DMS153 treated with DMSO at 0.1 percent for 48 hours (cell line): ENCODE results near the gene MRPS23.

Source experiments
- DNase-seq: peaks from one replicate; lab custom pipeline; 2025; ENCODE audit not compliant: unreplicated experiment; lab: John Stamatoyannopoulos, UW

The MRPS23 gene

DNA sequence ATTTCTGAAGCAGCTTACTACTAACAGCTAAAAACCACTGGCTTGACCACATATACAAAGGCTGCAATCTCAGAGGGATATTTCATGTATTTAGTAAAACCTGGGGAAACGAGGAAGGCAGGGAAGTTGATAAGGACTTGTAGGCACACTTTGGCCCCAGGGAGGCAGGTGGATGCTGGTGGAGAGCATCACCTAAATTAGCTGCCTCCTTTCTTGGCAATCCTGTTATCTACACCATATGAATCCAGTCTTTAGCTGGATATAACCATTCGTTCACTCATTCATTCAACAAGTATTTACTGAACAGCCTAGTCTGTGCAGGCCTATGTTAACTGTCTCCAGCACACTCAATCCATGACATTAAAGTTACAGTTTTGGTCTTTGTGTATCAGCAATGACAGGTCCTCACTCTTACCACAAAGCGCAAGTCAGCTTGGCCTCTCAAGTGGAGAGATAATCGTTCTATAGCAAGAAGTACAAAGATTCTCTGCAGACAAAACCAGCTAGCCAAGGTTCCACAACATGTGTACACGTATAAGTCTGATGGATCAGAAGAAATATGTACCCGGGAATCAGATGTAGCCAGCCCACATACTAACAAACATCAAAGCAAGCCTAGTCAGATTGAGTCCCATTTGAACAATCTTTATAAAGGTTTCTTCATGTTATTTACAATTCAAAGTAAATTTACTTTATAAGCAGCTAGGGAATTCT is 10.8 kb downstream of the MRPS23 start:
- no peak for DNase-seq

DNA sequence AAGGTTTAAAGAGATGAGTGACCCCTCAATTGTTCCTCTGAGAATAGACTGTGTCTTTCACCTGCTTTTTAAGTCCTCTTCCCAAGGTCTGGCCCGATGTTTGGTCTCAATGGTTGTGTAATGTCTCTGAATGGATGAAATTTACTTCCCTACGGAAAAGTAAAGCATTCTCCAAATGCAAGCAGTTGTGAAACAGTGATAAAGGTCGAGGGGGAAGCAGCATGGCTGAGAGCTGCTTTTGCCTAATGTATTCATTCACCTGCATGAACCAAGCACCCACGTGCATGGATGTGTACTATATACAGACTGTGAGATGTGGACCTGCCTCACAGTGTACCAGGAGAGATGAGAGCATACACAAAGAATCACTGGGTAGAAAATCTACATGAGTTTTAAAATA is 11.4 kb downstream of the MRPS23 start:
- no peak for DNase-seq

GRCh38 chr17:57835333-57835900 is 14.4 kb downstream of the MRPS23 start:
- no peak for DNase-seq

DNA sequence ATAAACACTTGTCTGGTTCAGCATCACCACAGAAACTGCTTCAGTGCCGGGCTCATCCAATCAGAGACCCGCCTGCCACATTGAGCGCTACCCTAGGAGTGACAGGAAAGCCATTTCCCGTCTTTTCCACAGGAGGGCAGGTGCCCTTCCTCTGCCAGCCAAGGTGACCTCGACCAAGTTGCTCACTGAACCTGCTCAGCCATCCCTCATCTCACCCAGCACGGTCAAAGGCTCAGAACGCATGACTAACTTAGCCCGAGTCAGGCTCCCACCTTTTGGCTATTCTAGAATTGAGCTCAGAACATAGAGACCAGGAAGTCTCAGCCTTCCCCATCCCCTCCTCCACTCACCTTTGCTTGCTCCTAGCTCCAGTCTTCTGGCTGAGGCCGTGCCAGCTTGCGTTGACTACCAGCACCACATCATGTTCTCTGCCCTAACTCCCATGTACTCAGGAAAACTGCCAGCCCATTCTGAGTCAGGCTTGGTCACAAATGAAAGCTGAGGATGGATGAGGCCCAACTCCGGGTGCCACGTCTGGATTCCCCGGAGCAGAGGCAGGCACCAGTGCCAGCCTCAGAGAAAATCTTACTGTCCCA is 15.6 kb downstream of the MRPS23 start:
- peak; percentile 63 for DNase-seq

- peak; percentile 52 for DNase-seq
Observed at GRCh38 chr17:57833179-57833939, 16.5 kb downstream of the MRPS23 start.

- no peak for DNase-seq
Observed at GRCh38 chr17:57832314-57833178, 17.3 kb downstream of the MRPS23 start.

DNA sequence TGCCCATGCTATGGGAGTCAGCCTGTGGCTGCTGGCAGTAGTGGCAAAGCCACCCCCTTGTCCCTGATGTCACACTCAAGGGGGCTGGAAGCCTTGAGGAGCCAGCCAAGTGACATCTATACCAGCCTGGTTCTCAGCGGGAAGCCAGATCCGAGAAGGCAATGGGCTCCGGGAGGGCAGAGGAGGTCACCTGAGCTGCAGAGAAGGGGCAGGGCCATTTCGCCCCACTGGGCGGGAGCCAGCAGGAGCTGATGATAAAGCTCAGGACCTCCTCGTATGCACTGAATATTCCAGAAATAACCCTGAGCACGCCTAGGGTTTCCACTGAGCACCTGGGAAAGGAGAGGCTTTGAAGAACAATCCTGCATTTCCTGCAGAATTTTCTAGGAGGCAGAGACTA is 19.0 kb downstream of the MRPS23 start:
- DNase-seq = no peak

DNA sequence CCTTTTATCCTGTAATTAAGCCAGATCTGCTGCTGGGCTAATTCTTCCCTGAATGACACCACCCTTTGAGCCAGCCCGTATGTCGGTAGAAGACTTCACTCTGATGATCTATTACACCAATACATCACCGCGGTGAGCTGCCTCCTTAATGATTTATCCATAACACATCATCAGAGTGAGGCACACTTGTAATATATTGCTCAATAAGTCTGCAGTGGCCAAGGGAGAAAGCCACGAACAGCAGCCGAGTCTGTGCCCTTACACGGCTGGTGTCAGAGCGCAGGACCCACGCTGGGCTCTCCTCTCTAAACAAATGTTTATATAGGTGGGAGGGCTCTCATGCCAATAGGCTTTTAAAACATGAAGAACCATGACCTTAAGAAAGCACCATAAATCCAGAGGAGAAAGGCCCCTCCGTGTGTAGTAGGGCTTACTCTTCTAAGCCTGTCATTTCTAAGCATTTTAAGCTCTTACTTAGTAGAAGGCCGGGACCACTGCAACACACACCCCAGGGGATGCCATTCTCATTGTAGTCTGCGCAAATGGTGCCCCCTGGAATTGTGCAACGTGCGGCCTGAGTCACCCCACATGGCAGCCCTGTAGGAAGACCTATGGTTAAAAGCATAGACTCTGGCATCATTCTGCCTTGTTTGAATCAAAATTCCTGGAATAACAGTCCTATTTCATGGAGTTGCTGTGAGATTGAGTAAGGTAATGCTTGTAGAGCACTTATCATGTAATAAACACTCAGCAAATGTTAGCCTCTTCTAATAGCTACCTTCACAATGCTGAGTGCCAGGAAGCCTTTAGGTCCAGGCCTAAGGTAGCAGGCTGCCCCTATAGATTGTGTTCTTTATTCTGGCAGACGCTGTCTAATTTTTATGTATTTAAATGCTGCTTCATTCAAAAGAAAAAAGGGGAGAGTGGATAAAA is 26.1 kb downstream of the MRPS23 start:
- no peak for DNase-seq

DNA sequence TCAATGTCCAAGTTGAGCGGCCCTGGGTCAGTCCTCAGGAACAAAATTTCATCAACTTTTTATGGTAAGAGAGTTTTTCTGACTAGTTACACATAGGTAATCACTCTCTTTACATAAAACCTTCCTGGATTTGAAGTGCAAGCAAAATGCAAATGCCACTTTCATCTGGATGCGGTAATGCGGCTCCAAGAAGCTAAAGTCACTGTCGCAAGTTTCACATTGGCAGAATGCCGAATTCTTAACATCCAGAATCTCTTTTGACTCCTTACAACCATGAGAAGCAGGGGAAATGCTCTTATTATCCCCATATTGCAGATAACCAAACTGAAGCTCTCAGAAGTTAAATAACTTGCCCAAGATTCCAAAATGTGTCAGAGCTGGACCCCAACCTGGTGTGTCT is 30.0 kb downstream of the MRPS23 start:
- DNase-seq = no peak

- DNase-seq = no peak
Observed at GRCh38 chr17:57819285-57819684, 30.6 kb downstream of the MRPS23 start.

DNA sequence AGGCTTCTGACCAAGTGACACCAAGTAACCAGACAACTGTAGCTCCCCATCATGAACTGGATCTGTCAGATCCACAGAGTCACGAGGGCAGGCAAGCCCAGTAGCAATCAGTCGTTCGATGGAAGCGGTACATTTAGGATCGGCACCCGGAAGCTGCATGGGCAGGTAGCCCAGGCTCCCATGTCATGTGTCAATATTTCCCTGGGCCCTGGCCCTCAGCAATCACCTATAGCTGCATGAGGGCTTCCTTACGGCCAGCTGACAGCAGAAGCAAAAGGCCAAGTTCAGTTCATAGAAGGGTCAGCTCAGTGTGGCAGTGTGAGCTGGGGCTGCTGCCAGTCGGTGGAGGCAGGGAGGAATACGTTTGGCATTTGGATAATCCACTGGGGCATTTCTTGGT is 31.8 kb downstream of the MRPS23 start:
- no peak for DNase-seq

DNA sequence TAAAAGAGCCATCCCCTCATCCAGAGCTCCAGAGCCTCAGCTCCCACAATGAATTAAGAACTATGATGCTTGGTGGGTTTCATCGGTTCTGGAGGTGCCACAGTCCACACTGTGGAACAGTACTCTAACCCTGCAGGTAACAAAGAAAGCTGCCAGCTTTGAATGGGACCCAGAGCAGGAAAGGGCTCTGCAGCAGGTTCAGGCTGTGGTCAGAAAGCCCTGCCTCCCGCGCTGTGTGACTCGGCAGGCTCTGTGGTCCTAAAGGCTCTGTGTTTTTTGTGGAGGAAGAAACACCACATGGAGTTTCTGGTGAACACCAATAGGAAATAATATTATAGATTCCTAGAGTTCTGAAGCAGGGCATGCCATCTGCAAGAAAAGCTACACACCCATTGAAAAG is 32.5 kb downstream of the MRPS23 start:
- no peak for DNase-seq

DNA sequence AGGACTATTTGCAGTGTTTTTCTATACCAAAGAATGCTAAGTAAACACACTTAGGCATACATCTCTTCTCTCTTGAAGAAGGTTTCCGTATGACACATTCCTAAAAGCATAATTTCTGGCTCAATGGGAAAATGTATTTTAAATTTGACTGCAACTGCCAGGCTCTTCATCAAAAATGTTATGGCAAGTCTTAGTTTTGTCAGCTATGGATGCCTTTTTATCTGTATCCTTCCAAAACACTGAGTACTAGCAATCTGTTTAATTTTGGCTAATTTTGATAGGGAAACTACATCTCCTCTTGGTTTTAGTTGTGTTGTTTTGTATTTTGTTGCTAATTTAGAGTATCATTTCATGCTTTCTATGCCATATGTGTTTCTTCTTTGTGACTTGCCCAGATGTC is 35.4 kb downstream of the MRPS23 start:
- DNase-seq = no peak

GRCh38 chr17:57811638-57812280 is 38.1 kb downstream of the MRPS23 start:
- DNase-seq = no peak

DNA sequence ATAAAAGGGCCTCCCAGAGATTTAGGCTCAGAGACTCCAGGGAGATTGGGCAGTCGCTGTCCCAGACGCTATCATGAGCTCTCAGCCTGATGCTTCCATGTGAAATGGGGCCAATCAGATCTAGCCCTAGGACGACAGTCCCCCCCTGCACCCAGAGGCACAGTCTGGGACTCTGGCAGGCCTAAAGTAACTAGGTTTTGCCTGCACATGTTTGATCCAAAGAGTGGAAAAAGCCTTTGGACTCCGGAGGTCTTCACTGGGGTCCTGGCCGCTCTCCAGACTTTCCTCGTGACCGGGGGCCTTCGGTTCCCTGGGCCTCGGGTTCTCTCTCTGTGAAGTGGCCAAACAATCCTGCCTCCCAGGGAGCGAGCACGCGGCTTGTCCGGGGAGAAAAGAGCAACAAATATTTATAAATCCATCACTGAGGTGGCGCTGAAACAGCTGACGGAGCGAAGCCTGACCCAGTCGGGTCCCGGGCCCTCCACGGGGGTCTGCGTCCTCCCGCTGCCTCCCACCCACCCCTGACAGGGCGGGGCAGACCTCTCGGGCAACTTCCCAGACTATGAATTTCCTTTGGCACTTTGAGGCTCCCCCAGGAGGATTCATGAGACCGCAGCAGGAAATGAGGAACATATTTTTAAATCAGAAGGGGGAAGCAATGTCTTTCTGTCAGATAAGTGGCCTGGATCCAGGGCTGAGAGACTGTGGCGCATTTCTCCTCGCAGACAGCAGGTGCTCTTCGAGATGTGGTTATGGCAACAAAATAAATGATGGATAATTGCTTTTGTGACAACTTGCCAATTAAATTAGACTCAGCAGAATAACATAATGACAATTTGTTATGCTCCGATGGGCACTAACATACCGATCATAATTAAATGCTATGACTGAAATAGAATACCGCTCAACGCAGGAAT is 38.9 kb downstream of the MRPS23 start:
- DNase-seq = peak; percentile 71

GRCh38 chr17:57809879-57810278 is 40.0 kb downstream of the MRPS23 start:
- DNase-seq = no peak

GRCh38 chr17:57808882-57809281 is 41.0 kb downstream of the MRPS23 start:
- DNase-seq = no peak

GRCh38 chr17:57806167-57806830 is 43.5 kb downstream of the MRPS23 start:
- DNase-seq = no peak
